OCI-LY1 (cell line): ENCODE results near the gene AKAP13.

Experiments
- EZH2 ChIP-seq: fragments of 200-600 bp; sonication (generic), shearing (Covaris generic); IDR thresholded peaks from 2 replicates; pipeline ENCODE4 v1.8.0; 2017; ENCODE audit warnings: borderline replicate concordance, mixed run types, mild to moderate bottlenecking, antibody characterized with exemption, low read length, moderate library complexity, mixed read lengths
- TF ChIP-seq, protein P1 (sequence below): fragments of 200-600 bp; sonication (generic), shearing (Covaris generic); IDR thresholded peaks from 2 replicates; pipeline ENCODE4 v1.5.1; 2017; ENCODE audit warnings: mild to moderate bottlenecking, antibody characterized with exemption, low read length, moderate library complexity, mixed read lengths

GRCh38 chr15:85646538-85647091, 266.2 kb downstream of the AKAP13 start:
- TF ChIP-seq, protein P1, sequence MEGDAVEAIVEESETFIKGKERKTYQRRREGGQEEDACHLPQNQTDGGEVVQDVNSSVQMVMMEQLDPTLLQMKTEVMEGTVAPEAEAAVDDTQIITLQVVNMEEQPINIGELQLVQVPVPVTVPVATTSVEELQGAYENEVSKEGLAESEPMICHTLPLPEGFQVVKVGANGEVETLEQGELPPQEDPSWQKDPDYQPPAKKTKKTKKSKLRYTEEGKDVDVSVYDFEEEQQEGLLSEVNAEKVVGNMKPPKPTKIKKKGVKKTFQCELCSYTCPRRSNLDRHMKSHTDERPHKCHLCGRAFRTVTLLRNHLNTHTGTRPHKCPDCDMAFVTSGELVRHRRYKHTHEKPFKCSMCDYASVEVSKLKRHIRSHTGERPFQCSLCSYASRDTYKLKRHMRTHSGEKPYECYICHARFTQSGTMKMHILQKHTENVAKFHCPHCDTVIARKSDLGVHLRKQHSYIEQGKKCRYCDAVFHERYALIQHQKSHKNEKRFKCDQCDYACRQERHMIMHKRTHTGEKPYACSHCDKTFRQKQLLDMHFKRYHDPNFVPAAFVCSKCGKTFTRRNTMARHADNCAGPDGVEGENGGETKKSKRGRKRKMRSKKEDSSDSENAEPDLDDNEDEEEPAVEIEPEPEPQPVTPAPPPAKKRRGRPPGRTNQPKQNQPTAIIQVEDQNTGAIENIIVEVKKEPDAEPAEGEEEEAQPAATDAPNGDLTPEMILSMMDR, result no peak
- no peak for TF ChIP-seq EZH2
